Activated T-cell treated with anti-CD3 and anti-CD28 coated beads, Interleukin-2, amount 50 U/mL, for 1 hour (primary cell): Measurements from ENCODE around the gene RNGTT.
A peak's percentile ranks its signal among the peaks of the same experiment; 100 is the strongest.
"Not testable (repeated sequence)": the region's sequence is repeated elsewhere in the genome, so short reads cannot be mapped to it uniquely, and the experiment has no call there.

Experiments
- DNase-seq: peaks from one replicate; pipeline ENCODE4 v3.0.0-alpha.2; 2020

RNGTT gene

GRCh38 chr6:88963139-88964090 is at the start of gene RNGTT:
TSS of gene RNGTT (minus strand) at chr6:88963618. CDS start at chr6:88963409, 209 bp downstream.
- peak; percentile 97 for DNase-seq

- no peak for DNase-seq
These were observed 48.0 kb upstream of the RNGTT start for GRCh38 chr6:89011436-89011835.

- no peak for DNase-seq
These were observed 47.4 kb upstream of the RNGTT start for GRCh38 chr6:89010825-89011224.

GRCh38 chr6:89009624-89010059 is 46.2 kb upstream of the RNGTT start:
- no peak for DNase-seq

- no peak for DNase-seq
These were observed 45.5 kb upstream of the RNGTT start for GRCh38 chr6:89008815-89009374.

- DNase-seq: no peak
These were observed 44.8 kb upstream of the RNGTT start for GRCh38 chr6:89008001-89008814.

- DNase-seq: no peak
These were observed 44.0 kb upstream of the RNGTT start for GRCh38 chr6:89007209-89008000.

GRCh38 chr6:89002523-89002922 is 39.1 kb upstream of the RNGTT start:
- no peak for DNase-seq

- DNase-seq: no peak
These were observed 33.9 kb upstream of the RNGTT start for GRCh38 chr6:88997327-88997726.

- DNase-seq: no peak
These were observed 29.5 kb upstream of the RNGTT start for GRCh38 chr6:88992741-88993552.

GRCh38 chr6:88989215-88989614 is 25.8 kb upstream of the RNGTT start:
- DNase-seq: no peak

- DNase-seq: no peak
These were observed 24.5 kb upstream of the RNGTT start for GRCh38 chr6:88987922-88988321.

GRCh38 chr6:88985901-88986300 is 22.5 kb upstream of the RNGTT start:
- no peak for DNase-seq

GRCh38 chr6:88984606-88985005 is 21.2 kb upstream of the RNGTT start:
- DNase-seq: no peak

- DNase-seq: no peak
These were observed 20.7 kb upstream of the RNGTT start for GRCh38 chr6:88984152-88984551.

GRCh38 chr6:88983532-88983931 is 20.1 kb upstream of the RNGTT start:
- DNase-seq: no peak

- not testable (repeated sequence) for DNase-seq
These were observed 19.7 kb upstream of the RNGTT start for GRCh38 chr6:88983129-88983528.

GRCh38 chr6:88982720-88983119 is 19.3 kb upstream of the RNGTT start:
- no peak for DNase-seq

GRCh38 chr6:88975369-88975768 is 12.0 kb upstream of the RNGTT start:
- no peak for DNase-seq

- no peak for DNase-seq
These were observed 9.3 kb upstream of the RNGTT start for GRCh38 chr6:88972504-88973423.

GRCh38 chr6:88970301-88970700 is 6.9 kb upstream of the RNGTT start:
- no peak for DNase-seq
